GM12892 (cell line): Measurements from ENCODE around the gene PRLR.

Experiments
- POLR2A ChIP-seq: IDR thresholded peaks from 2 replicates; pipeline ENCODE4 v1.6.1; 2011; ENCODE audit warnings: low read depth, low read length, control low read depth
- POLR2AphosphoS5 ChIP-seq: IDR thresholded peaks from 2 replicates; pipeline ENCODE4 v1.6.1; 2011; ENCODE audit warnings: low read depth, low read length, control low read depth
- TAF1 ChIP-seq: IDR thresholded peaks from 2 replicates; pipeline ENCODE4 v1.6.1; 2011; ENCODE audit warnings: low read depth, mild to moderate bottlenecking, control low read depth, low read length, borderline replicate concordance

GRCh38 chr5:35032356-35032755 lies 197.9 kb downstream of the PRLR start:
- no peak for TF ChIP-seq POLR2AphosphoS5
- no peak for TF ChIP-seq POLR2A
- TF ChIP-seq TAF1, result no peak
